ENCODE results near the gene TAF3.
"Not testable (repeated sequence)": the region's sequence is repeated elsewhere in the genome, so short reads cannot be mapped to it uniquely, and the experiment has no call there.

TAF3 gene

GRCh38 chr10:8026349-8027259 lies 208.3 kb downstream of the TAF3 start:
- DNase-seq (ENCODE audit: low read depth in 3 of 3, low spot score in 1 of 3), result no peak

DNA sequence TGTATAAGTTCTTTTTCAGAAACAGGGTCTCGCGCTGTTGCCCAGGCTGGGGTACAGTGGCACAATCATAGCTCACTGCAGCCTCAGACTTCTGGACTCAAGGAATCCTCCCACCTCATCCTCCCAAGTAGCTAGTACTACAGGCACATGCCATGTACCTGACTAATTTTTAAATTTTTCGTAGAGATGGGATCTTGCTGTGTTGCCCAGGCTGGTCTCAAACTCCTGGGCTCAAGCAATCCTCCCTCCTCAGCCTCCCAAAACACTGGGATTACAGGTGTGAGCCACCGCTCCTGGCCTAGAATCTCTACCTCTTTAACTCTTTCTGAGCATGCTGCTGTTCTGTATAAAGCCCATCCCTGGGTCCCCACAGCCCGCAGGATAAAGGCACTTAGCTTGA lies 212.9 kb downstream of the TAF3 start:
- DNase-seq (ENCODE audit: low read depth in 3 of 3, low spot score in 1 of 3), result not testable (repeated sequence)

DNA sequence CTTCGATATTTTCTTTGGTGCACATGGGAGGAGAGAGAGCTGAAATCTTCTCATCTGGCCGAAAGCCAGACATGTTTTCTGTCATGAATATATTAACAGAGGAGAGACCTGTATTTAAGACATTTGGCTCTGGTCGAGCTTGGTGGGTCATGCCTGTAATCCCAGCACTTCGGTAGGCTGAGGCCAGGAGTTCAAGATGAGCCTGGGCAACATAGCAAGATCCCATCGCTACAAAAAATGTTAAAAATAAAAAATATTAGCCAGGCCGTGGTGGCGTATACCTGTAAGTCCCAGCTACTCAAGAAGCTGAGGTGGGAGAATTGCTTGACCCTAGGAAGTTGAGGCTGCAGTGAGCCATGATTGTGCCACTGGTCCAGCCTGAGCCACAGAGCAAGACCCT lies 214.3 kb downstream of the TAF3 start:
- no peak for DNase-seq (ENCODE audit: low read depth in 3 of 3, low spot score in 1 of 3)

GRCh38 chr10:8033812-8034465 lies 215.6 kb downstream of the TAF3 start:
- DNase-seq (ENCODE audit: low read depth in 3 of 3, low spot score in 1 of 3), result no peak

DNA sequence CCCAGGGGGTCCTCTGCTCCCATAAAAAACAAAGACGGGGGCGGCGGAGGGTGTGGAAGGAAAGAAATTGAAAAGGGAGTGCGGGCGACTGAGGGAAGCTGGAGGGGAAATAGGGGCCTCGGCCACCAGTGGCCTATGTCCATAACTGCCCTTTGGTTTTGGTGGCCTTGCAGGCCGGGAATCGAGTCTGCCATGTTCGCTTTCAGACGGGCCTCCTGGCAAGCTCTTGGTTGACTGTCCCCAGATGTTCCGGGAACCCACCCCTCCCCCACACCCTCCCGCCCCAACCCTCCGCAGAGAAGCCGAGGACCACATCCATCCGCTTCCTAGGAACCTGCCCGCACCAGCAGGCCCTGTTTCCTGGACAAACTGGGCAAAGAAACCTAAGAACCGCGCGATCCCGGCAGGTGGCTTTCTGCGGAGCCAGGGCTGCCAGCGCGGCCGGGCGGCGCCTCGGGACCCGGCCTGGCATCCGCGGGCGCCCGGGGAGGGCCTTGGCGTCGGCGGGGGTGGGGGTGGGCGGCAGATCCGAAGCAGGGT lies 216.2 kb downstream of the TAF3 start:
- no peak for DNase-seq (ENCODE audit: low read depth in 3 of 3, low spot score in 1 of 3)

- no peak for DNase-seq (ENCODE audit: low read depth in 3 of 3, low spot score in 1 of 3)
These were observed 216.8 kb downstream of the TAF3 start for GRCh38 chr10:8035006-8035640.

DNA sequence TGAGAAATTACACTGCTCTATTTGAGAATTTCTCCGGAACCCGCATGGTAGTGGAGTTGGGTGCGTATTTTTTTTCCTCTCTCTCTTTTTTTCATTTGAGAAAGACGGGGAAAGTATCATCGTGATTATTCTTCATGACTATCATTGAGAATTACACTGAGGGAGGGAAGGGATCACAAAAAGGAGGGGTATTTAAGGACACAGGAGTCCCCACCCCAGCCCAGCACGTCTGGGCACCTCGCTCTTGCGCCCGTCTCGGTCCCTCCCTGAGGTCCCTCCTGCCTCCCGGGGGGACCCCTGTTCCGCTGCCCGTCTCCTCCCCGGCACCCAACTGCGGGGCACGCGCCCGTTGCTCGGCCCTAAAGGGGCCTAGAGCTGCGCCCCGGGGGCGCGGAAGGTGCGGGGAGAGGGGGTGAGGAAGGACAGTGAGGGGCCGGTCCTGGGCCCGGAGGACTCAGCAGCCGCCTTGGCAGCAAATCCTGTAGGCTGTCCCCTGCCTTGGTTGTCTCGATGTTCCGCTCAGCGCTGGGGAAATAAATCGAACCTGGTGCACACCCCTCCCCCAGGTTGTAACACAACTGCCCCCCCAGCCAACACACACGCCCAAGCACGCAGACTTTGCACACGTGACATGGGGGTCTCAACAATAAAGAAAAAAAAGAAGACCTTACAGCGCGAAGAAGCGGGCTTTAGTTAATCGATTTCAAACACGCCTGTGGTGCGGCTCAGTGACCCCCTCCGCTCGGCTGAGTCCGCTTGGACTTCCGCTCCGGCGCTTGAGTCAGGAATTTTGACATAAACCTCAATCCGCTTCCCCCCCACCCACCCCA lies 217.6 kb downstream of the TAF3 start:
- no peak for DNase-seq (ENCODE audit: low read depth in 3 of 3, low spot score in 1 of 3)

- no peak for DNase-seq (ENCODE audit: low read depth in 3 of 3, low spot score in 1 of 3)
These were observed 218.3 kb downstream of the TAF3 start for GRCh38 chr10:8036506-8037198.

- DNase-seq (ENCODE audit: low read depth in 3 of 3, low spot score in 1 of 3), result no peak
These were observed 219.0 kb downstream of the TAF3 start for GRCh38 chr10:8037199-8037801.

DNA sequence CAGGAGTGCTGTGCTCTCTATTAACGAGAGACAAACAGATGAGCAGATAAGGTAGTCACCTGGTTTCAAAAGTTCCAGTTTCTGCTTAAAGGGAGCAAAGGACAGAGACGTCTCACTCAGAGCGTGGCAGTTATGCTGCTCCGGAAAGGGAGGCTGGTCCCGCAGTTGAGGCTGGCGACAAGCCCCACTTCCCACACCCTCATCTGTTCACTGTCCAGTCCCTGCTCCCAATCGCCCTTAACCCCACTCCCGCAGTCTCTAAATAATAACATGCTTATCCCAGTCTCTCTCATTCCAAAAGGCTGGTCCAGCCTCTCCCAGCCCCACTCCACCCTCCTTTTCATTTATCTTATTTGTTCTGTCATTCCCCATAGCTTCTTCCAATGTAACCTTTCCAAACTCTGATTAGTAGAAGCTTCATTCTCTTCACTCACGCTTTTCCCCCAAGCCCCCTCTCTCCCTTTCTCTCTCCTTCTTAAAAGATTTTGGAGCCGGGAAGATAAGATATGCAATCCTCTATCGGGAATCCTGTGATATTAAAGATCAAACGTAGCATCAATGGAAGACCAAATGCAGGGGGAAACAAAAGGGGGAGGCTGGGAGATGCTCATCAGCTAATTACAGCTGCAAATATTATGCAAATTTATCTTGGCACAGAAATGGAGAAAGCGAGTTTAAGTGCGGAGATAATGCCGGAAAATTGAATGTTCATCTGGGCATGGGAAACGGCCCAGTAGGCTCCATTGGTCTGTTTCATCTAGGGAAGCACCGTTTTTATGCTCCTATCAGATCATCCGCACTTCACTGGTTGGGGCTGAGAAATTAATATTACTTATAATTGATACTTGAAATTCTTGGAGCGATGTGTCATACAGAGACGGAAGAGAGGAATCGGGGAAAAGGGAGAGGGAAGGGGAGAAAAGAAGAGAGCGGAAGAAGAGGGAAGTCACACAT lies 219.9 kb downstream of the TAF3 start:
- no peak for DNase-seq (ENCODE audit: low read depth in 3 of 3, low spot score in 1 of 3)

- no peak for DNase-seq (ENCODE audit: low read depth in 3 of 3, low spot score in 1 of 3)
These were observed 221.1 kb downstream of the TAF3 start for GRCh38 chr10:8039321-8039881.

DNA sequence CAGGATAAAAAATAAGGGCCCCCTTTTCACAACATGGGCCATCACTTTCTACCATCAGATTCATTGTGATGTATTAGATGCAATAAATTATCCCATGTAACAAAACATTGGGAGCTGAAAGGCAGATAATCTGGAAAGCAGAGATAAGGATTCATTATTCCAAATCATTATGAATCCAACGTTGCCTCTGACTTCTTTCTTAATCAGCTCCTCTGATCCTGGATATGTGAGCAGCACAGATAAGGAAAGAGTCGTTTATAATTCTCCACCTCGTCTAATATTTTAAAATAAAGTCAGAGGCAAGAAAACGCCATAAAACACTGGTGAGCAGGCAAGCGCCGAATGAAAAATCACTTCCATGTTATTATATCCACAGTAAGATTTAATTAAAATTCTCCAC lies 222.3 kb downstream of the TAF3 start:
- DNase-seq (ENCODE audit: low read depth in 3 of 3, low spot score in 1 of 3), result no peak

GRCh38 chr10:8041284-8041991 lies 223.1 kb downstream of the TAF3 start:
- DNase-seq (ENCODE audit: low read depth in 3 of 3, low spot score in 1 of 3), result no peak

DNA sequence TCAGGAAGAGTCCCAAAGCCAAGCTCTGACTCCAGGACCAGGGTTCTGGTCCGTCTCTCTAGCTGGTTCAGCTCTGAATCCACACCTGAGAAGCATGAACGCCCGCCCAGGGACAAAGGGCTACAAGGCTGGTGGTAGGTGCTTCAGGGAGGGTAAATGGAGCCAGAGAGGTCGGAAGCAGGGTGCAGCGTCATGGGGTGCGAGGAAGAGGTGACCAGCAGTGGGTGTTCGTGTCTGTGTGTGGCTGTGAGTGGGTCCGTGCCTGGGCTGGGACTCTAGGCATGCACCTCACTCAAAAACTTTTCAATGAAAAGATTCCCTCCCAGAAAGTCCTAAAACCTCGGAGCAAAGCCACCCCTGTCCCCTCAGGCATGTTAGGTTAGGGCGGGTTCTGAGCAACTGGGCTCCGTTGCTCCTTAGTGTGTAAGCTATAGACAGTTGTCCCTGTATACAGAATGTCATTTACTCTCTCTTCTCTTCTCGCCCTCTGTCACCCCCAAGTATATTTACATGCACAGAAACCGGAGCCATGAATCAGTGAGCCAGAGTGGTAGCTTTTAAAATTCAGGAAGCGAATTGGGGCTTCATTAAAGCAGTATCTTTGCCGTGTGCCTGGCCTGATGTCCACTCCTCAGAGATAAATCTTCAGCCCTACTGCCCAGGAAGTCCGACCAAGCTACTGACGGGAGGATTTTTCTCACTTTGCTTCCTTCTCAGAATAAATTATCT lies 223.9 kb downstream of the TAF3 start:
- no peak for DNase-seq (ENCODE audit: low read depth in 3 of 3, low spot score in 1 of 3)

DNA sequence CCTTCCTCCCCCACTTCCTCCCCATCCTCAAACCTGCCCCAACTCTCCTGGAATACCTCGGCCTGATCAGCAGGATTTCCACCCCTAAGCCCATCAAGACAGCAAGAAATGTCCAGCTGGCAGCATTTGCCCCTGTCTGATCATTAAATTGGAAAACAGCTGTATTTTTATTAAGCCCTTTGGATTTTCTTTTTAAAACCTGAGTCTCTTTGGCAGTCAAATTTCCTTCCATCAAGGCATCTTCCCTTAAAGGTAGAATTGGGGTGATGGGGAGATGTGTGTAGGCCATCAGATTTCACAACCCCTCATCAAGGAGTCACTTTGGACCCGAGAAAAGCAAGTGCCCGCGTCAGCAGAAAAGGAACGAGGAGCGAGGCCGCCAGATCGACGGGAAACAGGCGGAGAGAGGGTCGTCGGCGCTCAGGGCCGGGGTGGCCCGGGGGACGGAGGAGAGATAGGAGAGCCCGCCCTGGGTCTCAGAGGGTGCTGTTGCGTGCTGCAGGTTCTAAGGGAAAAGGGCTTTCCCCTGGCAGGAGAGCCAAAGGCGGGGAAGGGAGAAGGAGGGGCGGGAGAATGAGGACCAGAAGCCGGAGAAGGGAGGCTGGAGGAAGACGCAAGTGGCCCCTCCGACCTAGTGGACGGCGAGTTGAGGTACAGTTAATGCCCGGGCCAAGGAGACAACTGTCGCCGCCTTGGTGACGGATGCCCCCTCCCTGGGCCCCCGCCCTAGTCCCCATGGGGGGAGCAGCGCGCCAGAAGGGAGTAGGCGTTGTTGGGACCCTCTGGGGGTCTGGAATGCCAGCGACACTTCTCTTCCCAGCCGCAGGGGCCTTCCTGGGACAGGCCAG lies 224.6 kb downstream of the TAF3 start:
- no peak for DNase-seq (ENCODE audit: low read depth in 3 of 3, low spot score in 1 of 3)

GRCh38 chr10:8043569-8044306 lies 225.4 kb downstream of the TAF3 start:
- DNase-seq (ENCODE audit: low read depth in 3 of 3, low spot score in 1 of 3), result no peak
